HL-60 (cell line): Measurements from ENCODE around the gene ZMYM2.

Experiments used
- CTCF ChIP-seq: IDR thresholded peaks from one replicate; pipeline ENCODE4 v1.5.1; 2011; ENCODE audit warnings: low read length, control low read depth, inconsistent platforms; ENCODE audit not compliant: insufficient read depth
- POLR2AphosphoS5 ChIP-seq: IDR thresholded peaks from 2 replicates; pipeline ENCODE4 v1.6.1; 2012; ENCODE audit warnings: low read depth
- REST ChIP-seq: IDR thresholded peaks from 2 replicates; pipeline ENCODE4 v1.6.1; 2012; ENCODE audit warnings: low read depth; ENCODE audit not compliant: insufficient replicate concordance

GRCh38 chr13:19950374-19950773, 8.2 kb upstream of the ZMYM2 start:
- TF ChIP-seq CTCF (no peak), POLR2AphosphoS5 (no peak), REST (no peak)
